NCI-H2107 treated with DMSO at 0.1 percent for 48 hours (cell line): ENCODE measurements around the gene CST3.
"Not testable (repeated sequence)": the region's sequence is repeated elsewhere in the genome, so short reads cannot be mapped to it uniquely, and the experiment has no call there.

Experiments used
- DNase-seq: peaks from one replicate; lab custom pipeline; 2025; ENCODE audit not compliant: unreplicated experiment; lab: John Stamatoyannopoulos, UW

The CST3 gene

DNA sequence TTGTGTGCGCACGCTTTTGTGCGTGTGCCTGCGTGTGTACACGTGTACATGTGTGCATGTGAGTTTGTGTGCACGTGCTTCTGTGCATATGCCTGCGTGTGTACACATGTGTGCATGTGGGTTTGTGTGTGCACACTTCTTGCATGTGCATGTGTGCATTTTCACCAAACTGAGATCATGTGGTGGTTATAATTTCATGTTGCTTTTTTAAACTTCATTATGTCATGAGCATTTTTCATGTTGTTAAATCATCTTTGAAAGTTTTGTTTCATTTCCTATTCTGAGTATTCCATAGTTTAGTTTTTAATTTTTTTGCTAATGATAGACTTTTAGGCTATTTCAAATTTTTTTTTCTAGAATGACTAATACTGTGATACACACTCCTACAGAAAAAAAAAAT lies 6.4 kb upstream of the CST3 start:
- no peak for DNase-seq

DNA sequence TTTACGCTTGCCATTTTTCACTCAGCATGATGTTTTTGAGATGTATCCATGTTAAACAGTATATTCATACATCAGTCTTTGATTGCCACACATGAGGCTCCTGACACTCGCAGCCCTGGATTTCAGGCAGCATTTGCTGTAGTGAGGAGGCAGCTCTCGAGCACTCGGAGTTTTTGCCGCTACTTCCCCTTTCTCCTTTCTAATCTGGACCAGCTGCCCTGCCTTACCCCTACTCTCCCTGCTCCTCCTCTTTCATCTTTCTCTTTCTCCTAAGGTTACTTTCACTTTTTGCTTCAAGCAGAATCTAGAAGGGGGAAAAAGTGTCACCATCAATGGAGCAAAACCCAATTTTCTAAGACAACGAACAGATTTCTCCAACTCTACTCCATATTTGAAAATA lies 5.9 kb upstream of the CST3 start:
- DNase-seq, result no peak

DNA sequence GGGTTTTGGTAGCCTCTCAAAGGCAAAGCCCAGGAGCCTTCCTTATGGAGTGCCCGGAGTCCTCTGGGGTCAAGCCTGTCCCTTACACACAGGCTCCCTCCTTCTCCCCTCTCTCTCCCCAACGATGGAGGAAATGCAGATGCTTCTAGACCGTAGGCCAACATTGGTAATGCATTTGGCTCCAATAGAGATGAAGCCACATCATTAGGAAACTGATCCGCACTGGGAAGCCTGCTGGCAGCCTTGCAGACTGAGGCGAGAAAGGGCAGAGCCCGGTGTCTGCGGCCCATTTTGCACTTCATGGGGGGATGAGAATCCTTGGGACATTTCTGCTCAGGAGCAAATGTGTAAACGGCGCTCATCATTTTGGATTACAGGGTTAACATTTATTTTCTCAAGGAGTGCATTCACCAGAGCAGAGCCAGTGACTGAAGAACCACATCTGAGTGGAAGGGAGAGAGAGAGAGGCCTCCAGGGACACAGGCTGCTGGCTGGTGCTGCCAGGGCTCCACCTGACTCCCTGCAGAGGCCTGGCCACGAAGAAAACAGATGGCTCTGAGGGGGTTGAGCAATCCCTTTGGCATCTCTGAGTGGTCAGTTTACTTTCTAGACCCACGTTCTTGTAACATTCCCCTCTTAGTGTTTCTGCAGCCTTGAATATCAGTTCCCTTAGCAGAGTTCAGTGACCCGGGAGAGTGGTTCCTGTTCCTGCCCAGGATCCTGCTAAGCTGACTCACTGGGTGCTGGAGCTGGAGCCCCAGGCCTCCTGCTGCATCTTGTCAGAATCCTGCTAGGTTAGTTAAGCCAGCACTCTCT lies 4.4 kb upstream of the CST3 start:
- peak; percentile 31 for DNase-seq

GRCh38 chr20:23640671-23641667 lies 3.2 kb upstream of the CST3 start:
- no peak for DNase-seq

DNA sequence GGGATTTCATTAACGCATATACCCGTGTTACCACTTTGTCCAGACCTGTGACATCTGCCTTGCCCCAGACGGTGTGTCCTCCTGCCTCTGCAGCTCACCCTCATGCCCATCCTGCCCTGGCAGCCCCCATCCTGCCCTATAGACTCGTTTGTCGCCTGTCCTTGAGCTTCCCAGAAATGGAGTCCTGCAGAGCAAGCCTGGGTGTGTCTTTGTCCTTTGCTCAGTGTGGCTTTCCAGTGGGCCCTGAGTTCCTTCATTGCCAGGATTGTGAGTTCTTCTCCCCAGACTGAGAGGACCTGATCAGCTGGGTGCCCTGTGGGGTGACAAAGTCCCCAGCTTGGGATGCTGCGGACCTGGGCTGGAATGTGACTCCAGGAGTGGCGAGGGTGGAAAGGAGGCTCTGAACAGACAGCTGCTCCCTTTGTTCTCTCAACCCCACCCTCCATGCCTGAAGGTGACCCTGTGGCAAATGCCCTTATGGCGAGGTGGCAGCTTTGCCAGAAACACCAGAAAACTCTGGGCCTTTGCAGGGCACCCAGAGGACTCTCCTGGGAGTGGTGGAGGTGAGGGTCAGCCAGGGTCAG lies 2.4 kb upstream of the CST3 start:
- no peak for DNase-seq

GRCh38 chr20:23639490-23639958 lies 1.8 kb upstream of the CST3 start:
- DNase-seq, result no peak

DNA sequence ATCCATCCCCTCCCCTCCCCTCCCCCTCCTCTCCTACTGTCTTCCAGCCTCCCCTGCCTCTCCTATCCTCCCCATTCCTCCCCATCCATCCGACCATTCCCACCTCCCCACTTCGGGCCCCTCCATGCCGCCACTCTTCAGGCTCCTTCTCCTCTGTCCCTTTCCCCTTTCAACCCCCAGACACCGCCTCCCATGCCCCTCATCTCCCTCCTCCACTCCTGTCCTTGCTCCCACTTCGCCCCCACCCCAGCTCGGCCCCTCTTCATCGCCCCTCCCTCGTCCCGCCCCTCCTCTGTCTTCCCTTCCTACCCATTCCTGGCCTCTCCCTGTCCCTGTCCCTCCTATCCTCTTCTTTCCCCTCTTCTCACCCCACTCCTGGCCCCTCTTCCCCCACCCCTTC lies 554 bp upstream of the CST3 start:
- DNase-seq, result no peak

- DNase-seq, result no peak
These were observed 860 bp downstream of the CST3 start for GRCh38 chr20:23636908-23637281.

- DNase-seq, result no peak
These were observed 1.4 kb downstream of the CST3 start for GRCh38 chr20:23636182-23636907.

DNA sequence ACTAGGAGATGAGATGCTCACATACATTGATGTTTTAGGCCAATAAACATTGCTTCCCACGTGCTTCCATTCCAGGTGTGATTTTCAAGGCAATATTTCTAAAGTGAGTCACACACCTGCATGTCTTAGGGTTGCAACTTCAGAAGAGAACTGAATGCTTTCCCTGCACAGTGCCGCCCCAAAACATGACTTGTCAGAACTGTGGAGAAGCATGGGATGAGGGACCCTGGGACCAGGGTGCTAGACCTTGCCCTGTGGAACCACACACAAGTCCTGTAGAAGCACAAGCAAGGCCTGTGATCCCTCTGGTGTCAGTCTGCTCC lies 2.0 kb downstream of the CST3 start:
- not testable (repeated sequence) for DNase-seq

DNA sequence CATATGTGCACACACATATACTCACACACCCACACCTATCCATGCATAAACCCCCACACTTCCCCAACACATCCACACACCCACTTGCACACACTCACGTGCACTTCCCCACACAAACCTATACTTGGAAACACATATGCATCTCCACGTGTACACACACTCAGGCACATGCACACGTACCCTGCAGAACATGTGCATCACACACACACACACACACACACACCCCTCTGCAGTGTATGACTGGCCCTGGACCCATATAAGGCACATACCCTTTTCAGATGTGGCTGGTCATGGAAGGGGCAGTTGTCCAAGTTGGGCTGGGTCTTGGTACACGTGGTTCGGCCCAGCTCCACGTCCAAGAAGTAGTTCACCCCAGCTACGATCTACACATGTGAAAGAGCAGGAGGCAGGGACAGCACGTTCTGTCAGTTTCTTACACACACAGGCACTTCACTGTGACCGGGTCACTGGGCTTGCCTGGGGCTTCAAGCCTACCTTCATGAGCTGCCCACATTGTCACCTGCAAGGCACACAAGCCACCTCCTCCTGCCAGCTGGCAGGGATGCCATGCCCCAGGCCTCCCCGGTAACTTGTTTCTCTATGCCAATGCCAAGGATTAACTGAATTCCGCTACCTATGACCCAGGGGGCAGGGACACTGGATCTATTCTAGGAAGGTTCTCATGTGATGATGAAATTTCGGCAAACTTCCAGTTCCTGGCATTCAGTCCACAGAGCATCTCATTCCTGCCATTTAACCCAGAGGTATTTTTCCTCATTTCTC lies 2.6 kb downstream of the CST3 start:
- no peak for DNase-seq

GRCh38 chr20:23634044-23634801 lies 3.5 kb downstream of the CST3 start:
- DNase-seq, result no peak

- no peak for DNase-seq
These were observed 4.8 kb downstream of the CST3 start for GRCh38 chr20:23632711-23633573.

- no peak for DNase-seq
These were observed 5.6 kb downstream of the CST3 start for GRCh38 chr20:23631981-23632710.

DNA sequence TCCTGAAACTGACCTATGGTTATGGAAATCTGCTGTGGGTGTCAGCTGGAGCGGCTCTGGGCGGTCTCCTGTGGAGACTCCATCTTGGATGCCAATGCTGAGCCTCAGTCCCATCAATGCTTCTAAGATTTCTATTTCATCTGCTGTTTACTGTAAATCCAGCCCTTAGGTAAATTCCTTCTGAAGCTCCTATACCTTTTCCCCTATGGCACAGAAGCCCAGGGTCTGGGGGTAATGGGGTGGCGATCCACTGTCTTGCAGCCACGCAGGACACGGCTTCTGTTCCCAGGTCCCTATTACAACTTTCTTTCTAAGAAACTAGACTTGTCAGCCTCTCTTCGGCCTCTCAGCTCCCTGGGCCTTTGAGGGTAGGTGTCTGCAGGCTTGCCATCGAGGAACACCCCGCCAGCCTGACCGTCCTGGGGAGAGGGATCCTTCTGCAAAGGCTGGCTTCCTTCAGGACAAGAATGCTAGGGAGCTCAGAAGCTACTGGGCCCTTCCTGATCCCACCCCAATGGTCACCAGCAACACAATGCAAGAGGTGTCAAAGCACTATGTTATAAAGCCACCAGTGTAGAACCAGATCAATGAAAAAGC lies 6.4 kb downstream of the CST3 start:
- DNase-seq, result no peak

DNA sequence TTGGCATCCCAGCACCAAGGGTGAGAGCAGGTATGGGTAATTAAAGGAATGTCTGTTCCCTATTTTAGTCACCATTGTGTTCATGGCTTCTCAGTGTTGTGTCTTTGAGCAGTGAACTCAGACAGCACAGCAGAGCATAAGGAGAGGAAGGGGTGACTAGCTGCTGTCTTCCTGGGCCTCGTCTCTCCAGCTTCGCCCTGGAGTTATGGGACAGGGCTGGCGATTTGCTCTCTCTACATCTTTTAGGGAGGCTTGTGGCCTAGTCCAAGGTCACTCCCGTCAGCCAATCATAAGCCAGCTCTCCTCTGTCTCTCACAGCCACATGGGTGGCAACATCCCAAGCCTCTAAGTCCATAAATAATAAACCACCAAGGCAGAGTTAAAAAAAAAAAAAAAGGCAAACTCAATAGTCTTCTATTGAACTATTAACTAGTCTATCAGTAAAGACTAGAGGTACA lies 7.3 kb downstream of the CST3 start:
- no peak for DNase-seq
